HepG2 (cell line): ENCODE results near the gene CBX2. TPM values are rescaled to one million over a fixed set of nuclear protein-coding genes. Genes with fewer than 3 reads are reported as not detected.

Experiments used
- ATM ChIP-seq: fragments of 450-650 bp; IDR thresholded peaks from 2 replicates; pipeline ENCODE4 v1.7.1; 2017; ENCODE audit warnings: mild to moderate bottlenecking, borderline replicate concordance
- CHD2 ChIP-seq: IDR thresholded peaks from 2 replicates; pipeline ENCODE4 v1.6.1; 2011; ENCODE audit warnings: low read depth, low read length, improper control_type of control experiment
- HMGA1 ChIP-seq: sonication (generic); formaldehyde crosslinking; conservative IDR thresholded peaks from 2 replicates; pipeline ENCODE4 v1.4.0; 2020; ENCODE audit warnings: missing genetic modification reagents
- IRF2 ChIP-seq: IDR thresholded peaks from 2 replicates; pipeline ENCODE4 v1.6.1; 2018; ENCODE audit warnings: missing genetic modification reagents, missing compliant biosample characterization
- MIER3 ChIP-seq: IDR thresholded peaks from 2 replicates; pipeline ENCODE4 v1.6.1; 2016; ENCODE audit warnings: missing compliant biosample characterization, borderline replicate concordance
- MIXL1 ChIP-seq: IDR thresholded peaks from 2 replicates; pipeline ENCODE4 v1.6.1; 2016
- NFIB ChIP-seq: sonication (generic); formaldehyde crosslinking; IDR thresholded peaks from 2 replicates; pipeline ENCODE4 v1.9.0; 2021; ENCODE audit warnings: missing genetic modification reagents, mild to moderate bottlenecking, borderline replicate concordance
- NFIC ChIP-seq: IDR thresholded peaks from 2 replicates; pipeline ENCODE4 v1.6.1; 2012; ENCODE audit warnings: mild to moderate bottlenecking, low read length, inconsistent platforms
- NFKB2 ChIP-seq: sonication (generic); formaldehyde crosslinking; IDR thresholded peaks from 2 replicates; pipeline ENCODE4 v1.4.0; 2020; ENCODE audit warnings: missing genetic modification reagents, borderline replicate concordance
- PCBP2 ChIP-seq: fragments of 200-400 bp; formaldehyde crosslinking; optimal IDR thresholded peaks from 2 replicates; pipeline ENCODE3; 2018; ENCODE audit warnings: low read length, low read depth; ENCODE audit not compliant: poor library complexity, severe bottlenecking
- RCOR2 ChIP-seq: IDR thresholded peaks from 2 replicates; pipeline ENCODE4 v1.6.1; 2016; ENCODE audit warnings: missing biosample characterization, missing genetic modification reagents
- RFX1 ChIP-seq: fragments of 450-650 bp; IDR thresholded peaks from 2 replicates; pipeline ENCODE4 v1.6.1; 2017
- SAFB2 ChIP-seq: sonication (generic); formaldehyde crosslinking; IDR thresholded peaks from 2 replicates; pipeline ENCODE4 v1.5.1; 2020; ENCODE audit warnings: missing genetic modification reagents, low read depth, mild to moderate bottlenecking, borderline replicate concordance
- SIN3A ChIP-seq: IDR thresholded peaks from 2 replicates; pipeline ENCODE4 v1.6.1; 2011; ENCODE audit warnings: low read depth, mild to moderate bottlenecking, control low read depth, low read length, borderline replicate concordance
- SRY ChIP-seq: sonication (generic); formaldehyde crosslinking; IDR thresholded peaks from 2 replicates; pipeline ENCODE4 v1.8.0; 2022; ENCODE audit warnings: mild to moderate bottlenecking, missing genetic modification reagents
- TEAD2 ChIP-seq: sonication (generic); formaldehyde crosslinking; IDR thresholded peaks from 2 replicates; pipeline ENCODE4 v1.9.0; 2021; ENCODE audit warnings: missing genetic modification reagents
- ZFP1 ChIP-seq: IDR thresholded peaks from 2 replicates; pipeline ENCODE4 v1.6.1; 2016
- ZNF484 ChIP-seq: sonication (generic); formaldehyde crosslinking; IDR thresholded peaks from 2 replicates; pipeline ENCODE4 v1.5.1; 2020; ENCODE audit warnings: mild to moderate bottlenecking, low read depth, missing genetic modification reagents, borderline replicate concordance
- ZNF615 ChIP-seq: sonication (generic); formaldehyde crosslinking; IDR thresholded peaks from 2 replicates; pipeline ENCODE4 v1.5.0; 2020; ENCODE audit warnings: mild to moderate bottlenecking, missing genetic modification reagents, borderline replicate concordance
- ZNF724P ChIP-seq: sonication (generic); formaldehyde crosslinking; IDR thresholded peaks from 2 replicates; pipeline ENCODE4 v1.8.0; 2022; ENCODE audit warnings: missing genetic modification reagents, borderline replicate concordance
- ZNF772 ChIP-seq: sonication (generic); formaldehyde crosslinking; IDR thresholded peaks from 2 replicates; pipeline ENCODE4 v1.5.0; 2020; ENCODE audit warnings: mild to moderate bottlenecking, missing genetic modification reagents
- ZNF879 ChIP-seq: sonication (generic); formaldehyde crosslinking; IDR thresholded peaks from 2 replicates; pipeline ENCODE4 v1.8.1; 2023; ENCODE audit warnings: missing genetic modification reagents
- ZSCAN25 ChIP-seq: sonication (generic); formaldehyde crosslinking; IDR thresholded peaks from 2 replicates; pipeline ENCODE4 v1.8.0; 2022; ENCODE audit warnings: mild to moderate bottlenecking, missing genetic modification reagents
- polyA plus RNA-seq, 8 experiments: library from polyadenylated mRNA; depleted of rRNA in 3 of 8; stranded (reverse) in 7 of 8; unstranded in 1 of 8; fragments of >200 nt; fragmentation: Illumina TruSeq in 4 of 8; extraction: Trizol in 4 of 8; gene quantifications; 2 replicates each; pipeline versions ENCODE4 v1.2.1 to v1.2.3, GENCODE V29; 2011 to 2016; ENCODE audit warnings: low read depth in 4 of 8, missing spikeins in 1 of 8, mixed read lengths in 1 of 8; ENCODE audit not compliant: insufficient read depth in 1 of 8
- total RNA-seq, 5 experiments: library from RNA; depleted of rRNA; stranded (reverse); fragments of >200 nt; fragmentation: Illumina TruSeq; extraction: Trizol; gene quantifications; 2 replicates each; pipeline ENCODE4 v1.2.3, GENCODE V29; 2016; ENCODE audit warnings: low read depth in 1 of 5
- TF ChIP-seq, protein P1 (sequence below): sonication (generic); formaldehyde crosslinking; conservative IDR thresholded peaks from 2 replicates; pipeline ENCODE4 v1.5.0; 2020; ENCODE audit warnings: missing genetic modification reagents
- TF ChIP-seq, protein P2 (sequence below): IDR thresholded peaks from 2 replicates; pipeline ENCODE4 v1.6.1; 2016; ENCODE audit warnings: control low read depth
- TF ChIP-seq, protein P3 (sequence below): sonication (generic); formaldehyde crosslinking; IDR thresholded peaks from 2 replicates; pipeline ENCODE4 v1.4.0; 2020; ENCODE audit warnings: low read depth, missing genetic modification reagents

CBX2 gene
- total and polyA plus RNA-seq, 2 of the 13 experiments (the other 11 are each of a cell fraction or from before 2014, with no cell fraction given): 14.5 to 31.1 TPM

DNA sequence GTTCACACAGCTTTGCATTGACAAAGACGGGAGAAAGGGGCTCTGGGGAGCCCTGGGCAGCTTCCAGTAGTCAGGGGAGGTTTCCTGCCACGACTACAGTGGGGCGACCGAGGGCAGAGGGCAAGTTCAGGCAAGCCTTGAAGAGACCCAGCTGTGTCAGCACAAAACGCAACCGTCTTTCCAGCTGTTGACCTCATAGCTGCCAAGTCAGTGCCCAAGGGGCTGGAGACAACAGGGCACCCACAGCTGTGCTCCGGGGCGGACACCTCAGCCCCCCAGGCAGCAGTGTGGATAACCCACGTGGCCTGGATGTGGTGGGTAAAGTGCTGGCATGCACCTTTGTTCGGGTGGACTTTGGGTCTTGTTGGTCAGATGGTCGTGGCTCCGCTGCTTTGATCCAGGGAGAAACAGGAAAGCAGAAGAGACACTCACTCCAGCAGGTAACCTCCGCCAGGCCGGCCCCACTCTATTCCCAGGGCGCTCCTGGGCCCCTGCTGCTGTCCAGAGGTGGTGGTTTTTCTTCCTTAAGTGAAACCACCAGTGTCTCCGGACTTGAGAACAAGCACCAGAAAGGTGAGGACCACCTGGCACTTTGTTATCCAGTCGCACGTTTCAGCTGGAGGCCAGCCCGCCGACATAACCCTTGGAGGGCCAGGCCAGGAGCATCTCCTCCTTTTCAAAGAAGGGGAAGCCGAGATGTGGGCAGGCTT lies 17.6 kb upstream of the CBX2 start (continued):
- TF ChIP-seq SAFB2: peak; percentile 93
- peak; percentile 74; the same call in 1 of the 2 replicates for TF ChIP-seq MIXL1
- no peak for TF ChIP-seq CHD2
- no peak for TF ChIP-seq NFIB (CRISPR knock-in tag)
- no peak for TF ChIP-seq SIN3A
- TF ChIP-seq ZNF879 (CRISPR knock-in tag): peak; percentile 84
- no peak for TF ChIP-seq ZFP1 (CRISPR knock-in tag)
- TF ChIP-seq ZNF484 (CRISPR knock-in tag): peak; percentile 83; the same call in 1 of the 2 replicates
- no peak for TF ChIP-seq NFIC
- TF ChIP-seq, protein P1, sequence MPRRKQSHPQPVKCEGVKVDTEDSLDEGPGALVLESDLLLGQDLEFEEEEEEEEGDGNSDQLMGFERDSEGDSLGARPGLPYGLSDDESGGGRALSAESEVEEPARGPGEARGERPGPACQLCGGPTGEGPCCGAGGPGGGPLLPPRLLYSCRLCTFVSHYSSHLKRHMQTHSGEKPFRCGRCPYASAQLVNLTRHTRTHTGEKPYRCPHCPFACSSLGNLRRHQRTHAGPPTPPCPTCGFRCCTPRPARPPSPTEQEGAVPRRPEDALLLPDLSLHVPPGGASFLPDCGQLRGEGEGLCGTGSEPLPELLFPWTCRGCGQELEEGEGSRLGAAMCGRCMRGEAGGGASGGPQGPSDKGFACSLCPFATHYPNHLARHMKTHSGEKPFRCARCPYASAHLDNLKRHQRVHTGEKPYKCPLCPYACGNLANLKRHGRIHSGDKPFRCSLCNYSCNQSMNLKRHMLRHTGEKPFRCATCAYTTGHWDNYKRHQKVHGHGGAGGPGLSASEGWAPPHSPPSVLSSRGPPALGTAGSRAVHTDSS (CRISPR knock-in tag): no peak
- TF ChIP-seq HMGA1 (CRISPR knock-in tag): no peak
- peak; percentile 93; the same call in 1 of the 2 replicates for TF ChIP-seq ZNF615 (CRISPR knock-in tag)
- no peak for TF ChIP-seq RFX1
- peak; percentile 90 for TF ChIP-seq IRF2 (CRISPR knock-in tag)
- peak; percentile 82; the same call in 1 of the 2 replicates for TF ChIP-seq MIER3 (CRISPR knock-in tag)
- peak; percentile 95 for TF ChIP-seq ZNF724P (CRISPR knock-in tag)
- TF ChIP-seq NFKB2 (CRISPR knock-in tag): peak; percentile 95
- no peak for TF ChIP-seq PCBP2
- peak; percentile 89; the same call in 1 of the 2 replicates for TF ChIP-seq SRY (CRISPR knock-in tag)
- TF ChIP-seq ZSCAN25 (CRISPR knock-in tag): peak; percentile 88
- TF ChIP-seq RCOR2 (CRISPR knock-in tag): peak; percentile 81
- TF ChIP-seq ATM: no peak
- peak; percentile 77; the same call in 1 of the 2 replicates for TF ChIP-seq ZNF772 (CRISPR knock-in tag)
- TF ChIP-seq, protein P2, sequence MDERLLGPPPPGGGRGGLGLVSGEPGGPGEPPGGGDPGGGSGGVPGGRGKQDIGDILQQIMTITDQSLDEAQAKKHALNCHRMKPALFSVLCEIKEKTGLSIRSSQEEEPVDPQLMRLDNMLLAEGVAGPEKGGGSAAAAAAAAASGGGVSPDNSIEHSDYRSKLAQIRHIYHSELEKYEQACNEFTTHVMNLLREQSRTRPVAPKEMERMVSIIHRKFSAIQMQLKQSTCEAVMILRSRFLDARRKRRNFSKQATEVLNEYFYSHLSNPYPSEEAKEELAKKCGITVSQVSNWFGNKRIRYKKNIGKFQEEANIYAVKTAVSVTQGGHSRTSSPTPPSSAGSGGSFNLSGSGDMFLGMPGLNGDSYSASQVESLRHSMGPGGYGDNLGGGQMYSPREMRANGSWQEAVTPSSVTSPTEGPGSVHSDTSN (CRISPR knock-in tag): no peak
- TF ChIP-seq, protein P3, sequence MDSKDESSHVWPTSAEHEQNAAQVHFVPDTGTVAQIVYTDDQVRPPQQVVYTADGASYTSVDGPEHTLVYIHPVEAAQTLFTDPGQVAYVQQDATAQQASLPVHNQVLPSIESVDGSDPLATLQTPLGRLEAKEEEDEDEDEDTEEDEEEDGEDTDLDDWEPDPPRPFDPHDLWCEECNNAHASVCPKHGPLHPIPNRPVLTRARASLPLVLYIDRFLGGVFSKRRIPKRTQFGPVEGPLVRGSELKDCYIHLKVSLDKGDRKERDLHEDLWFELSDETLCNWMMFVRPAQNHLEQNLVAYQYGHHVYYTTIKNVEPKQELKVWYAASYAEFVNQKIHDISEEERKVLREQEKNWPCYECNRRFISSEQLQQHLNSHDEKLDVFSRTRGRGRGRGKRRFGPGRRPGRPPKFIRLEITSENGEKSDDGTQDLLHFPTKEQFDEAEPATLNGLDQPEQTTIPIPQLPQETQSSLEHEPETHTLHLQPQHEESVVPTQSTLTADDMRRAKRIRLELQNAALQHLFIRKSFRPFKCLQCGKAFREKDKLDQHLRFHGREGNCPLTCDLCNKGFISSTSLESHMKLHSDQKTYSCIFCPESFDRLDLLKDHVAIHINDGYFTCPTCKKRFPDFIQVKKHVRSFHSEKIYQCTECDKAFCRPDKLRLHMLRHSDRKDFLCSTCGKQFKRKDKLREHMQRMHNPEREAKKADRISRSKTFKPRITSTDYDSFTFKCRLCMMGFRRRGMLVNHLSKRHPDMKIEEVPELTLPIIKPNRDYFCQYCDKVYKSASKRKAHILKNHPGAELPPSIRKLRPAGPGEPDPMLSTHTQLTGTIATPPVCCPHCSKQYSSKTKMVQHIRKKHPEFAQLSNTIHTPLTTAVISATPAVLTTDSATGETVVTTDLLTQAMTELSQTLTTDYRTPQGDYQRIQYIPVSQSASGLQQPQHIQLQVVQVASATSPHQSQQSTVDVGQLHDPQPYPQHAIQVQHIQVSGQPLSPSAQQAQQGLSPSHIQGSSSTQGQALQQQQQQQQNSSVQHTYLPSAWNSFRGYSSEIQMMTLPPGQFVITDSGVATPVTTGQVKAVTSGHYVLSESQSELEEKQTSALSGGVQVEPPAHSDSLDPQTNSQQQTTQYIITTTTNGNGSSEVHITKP (CRISPR knock-in tag): no peak
- no peak; the same call in 1 of the 2 replicates for TF ChIP-seq TEAD2 (CRISPR knock-in tag)
